HepG2 (cell line): ENCODE data around the gene RRP9. TPM values are rescaled to one million over a fixed set of nuclear protein-coding genes. Genes with fewer than 3 reads are reported as not detected.

Source experiments
- ATAC-seq: fragments of 200-7000 bp; cut with Tn5 transposase; 3 replicates; pipeline ENCODE4 v1.9.1; 2020; ENCODE audit warnings: mild to moderate bottlenecking, moderate library complexity
- BruUV-seq: library from RNA; stranded (reverse); fragments of 400-500 nt; replicated peaks from 2 replicates; lab custom pipeline; 2021; lab: Mats Ljungman, UMichigan
- CTCF ChIA-PET: fragments of 300-600 bp; formaldehyde crosslinking; extraction: SDS; loops from one replicate; lab custom pipeline; 2021; ENCODE audit warnings: low total read pairs, inconsistent platforms, low intra/inter-chr PET ratio; lab: Yijun Ruan, JAX
- POLR2A ChIA-PET: fragments of 350-600 bp; sonication (Branson Sonifier 250); formaldehyde crosslinking; loops from one replicate; lab custom pipeline; 2020; ENCODE audit warnings: antibody characterized with exemption, inconsistent platforms; lab: Yijun Ruan, JAX
- DNase-seq: peaks from one replicate; pipeline ENCODE4 v3.0.0-alpha.2; 2015; ENCODE audit warnings: low spot score
- FAIRE-seq: peaks from 3 replicates; lab custom pipeline; 2011; peaks lifted over from hg19 to GRCh38; lab: Jason Lieb, UNC
- H2AFZ ChIP-seq: one replicate; pipeline ENCODE4 v1.6.1; 2011; ENCODE audit warnings: low read length, inconsistent platforms
- H3K27ac ChIP-seq: fragments of 300-600 bp; 3 replicates; pipeline ENCODE4 v1.8.0; 2011; ENCODE audit warnings: mixed run types, mild to moderate bottlenecking, mixed read lengths, low read length, inconsistent platforms; ENCODE audit not compliant: insufficient read depth; ENCODE audit errors: extremely low read length
- H3K27me3 ChIP-seq, 2 experiments: fragments of 200-600 bp in 1 of 2; 2 replicates in 1 of 2; 3 replicates in 1 of 2; pipeline versions ENCODE4 v1.6.0 to v1.8.0; 2011; ENCODE audit warnings: low read length in 2 of 2, mild to moderate bottlenecking in 2 of 2, moderate library complexity in 2 of 2, inconsistent platforms in 1 of 2; ENCODE audit not compliant: insufficient read depth in 2 of 2, control insufficient read depth in 1 of 2
- H3K36me3 ChIP-seq, 2 experiments: fragments of 200-600 bp in 1 of 2; replicated peaks in 1 of 2; 2 replicates in 1 of 2; 3 replicates in 1 of 2; pipeline versions ENCODE4 v1.5.1 to v1.8.0; 2011; ENCODE audit warnings: low read length in 2 of 2, inconsistent platforms in 1 of 2; ENCODE audit not compliant: insufficient read depth in 2 of 2, control insufficient read depth in 1 of 2
- H3K4me1 ChIP-seq: 2 replicates; pipeline ENCODE4 v1.5.1; 2012; ENCODE audit warnings: low read length, inconsistent platforms; ENCODE audit not compliant: insufficient read depth
- H3K4me2 ChIP-seq: 2 replicates; pipeline ENCODE4 v1.6.0; 2011; ENCODE audit warnings: low read depth, low read length, inconsistent platforms
- H3K4me3 ChIP-seq, 3 experiments: fragments of 200-600 bp in 1 of 3; sonication (generic), shearing (Covaris generic) in 1 of 3; replicated peaks in 1 of 3; 2 replicates each; pipeline ENCODE4 v1.5.1; 2011 to 2016; ENCODE audit warnings: low read length in 3 of 3, inconsistent platforms in 2 of 3, low read depth in 2 of 3, mild to moderate bottlenecking in 2 of 3, control low read depth in 1 of 3, mixed read lengths in 1 of 3; ENCODE audit not compliant: insufficient read depth in 1 of 3
- H3K79me2 ChIP-seq: one replicate; pipeline ENCODE4 v1.6.1; 2011; ENCODE audit warnings: low read length, inconsistent platforms; ENCODE audit not compliant: insufficient read depth
- H3K9ac ChIP-seq: 2 replicates; pipeline ENCODE4 v1.6.0; 2011; ENCODE audit warnings: mild to moderate bottlenecking, low read depth, low read length, inconsistent platforms; ENCODE audit not compliant: insufficient read depth
- H3K9me3 ChIP-seq: 2 replicates; pipeline ENCODE4 v1.5.1; 2012; ENCODE audit warnings: mild to moderate bottlenecking, low read length
- H4K20me1 ChIP-seq: 2 replicates; pipeline ENCODE4 v1.6.0; 2011; ENCODE audit warnings: inconsistent platforms, mild to moderate bottlenecking, low read length, moderate library complexity; ENCODE audit not compliant: insufficient read depth
- CCDC6 ChIP-seq: sonication (generic); formaldehyde crosslinking; IDR thresholded peaks from 2 replicates; pipeline ENCODE4 v1.8.1; 2022; ENCODE audit warnings: mild to moderate bottlenecking, missing genetic modification reagents, moderate library complexity
- MTF1 ChIP-seq: sonication (generic); formaldehyde crosslinking; IDR thresholded peaks from 2 replicates; pipeline ENCODE4 v1.5.0; 2020; ENCODE audit warnings: missing genetic modification reagents
- NR2C2 ChIP-seq: sonication (generic); formaldehyde crosslinking; IDR thresholded peaks from 2 replicates; pipeline ENCODE4 v1.4.0; 2020; ENCODE audit warnings: missing genetic modification reagents, mild to moderate bottlenecking, moderate library complexity, borderline replicate concordance
- TCF7L2 ChIP-seq: IDR thresholded peaks from 2 replicates; pipeline ENCODE4 v1.6.1; 2011; ENCODE audit warnings: mild to moderate bottlenecking, low read depth, low read length, moderate library complexity
- ZEB1 ChIP-seq: IDR thresholded peaks from 2 replicates; pipeline ENCODE4 v1.6.1; 2012; ENCODE audit warnings: mild to moderate bottlenecking, low read depth, inconsistent platforms; ENCODE audit not compliant: insufficient replicate concordance
- ZNF225 ChIP-seq: sonication (generic); formaldehyde crosslinking; IDR thresholded peaks from 2 replicates; pipeline ENCODE4 v1.4.0; 2020; ENCODE audit warnings: mild to moderate bottlenecking, missing genetic modification reagents
- ZNF747 ChIP-seq: sonication (generic); formaldehyde crosslinking; IDR thresholded peaks from 2 replicates; pipeline ENCODE4 v1.8.1; 2023; ENCODE audit warnings: missing genetic modification reagents, mild to moderate bottlenecking, borderline replicate concordance
- ZNF772 ChIP-seq: sonication (generic); formaldehyde crosslinking; IDR thresholded peaks from 2 replicates; pipeline ENCODE4 v1.5.0; 2020; ENCODE audit warnings: mild to moderate bottlenecking, missing genetic modification reagents
- ZZZ3 ChIP-seq: sonication (generic); formaldehyde crosslinking; IDR thresholded peaks from 2 replicates; pipeline ENCODE4 v1.4.0; 2020; ENCODE audit warnings: missing genetic modification reagents, mild to moderate bottlenecking, borderline replicate concordance
- WGBS: methylation state at CpG from one replicate; pipeline ENCODE4 v1.1.6; 2017; ENCODE audit warnings: low lambda C conversion rate; 5-methylcytosine and 5-hydroxymethylcytosine counted together
- in situ Hi-C: cut with HindIII; loops from 2 replicates; pipeline ENCODE4 v1.10.0; 2017; ENCODE audit warnings: low pct_unique_long_range_greater_than_20kb; ENCODE audit not compliant: extremely low pct_ligation_motif_present
- intact Hi-C: fragments of 100-400 bp; cut with micrococcal nuclease; formaldehyde crosslinking; loops from one replicate; pipeline ENCODE4 v1.10.0; 2022; ENCODE audit not compliant: unreplicated experiment
- polyA plus RNA-seq, 8 experiments: library from polyadenylated mRNA; depleted of rRNA in 3 of 8; stranded (reverse) in 7 of 8; unstranded in 1 of 8; fragments of >200 nt; fragmentation: Illumina TruSeq in 4 of 8; extraction: Trizol in 4 of 8; gene quantifications; 2 replicates each; pipeline versions ENCODE4 v1.2.1 to v1.2.3, GENCODE V29; 2011 to 2016; ENCODE audit warnings: low read depth in 4 of 8, missing spikeins in 1 of 8, mixed read lengths in 1 of 8; ENCODE audit not compliant: insufficient read depth in 1 of 8
- total RNA-seq, 5 experiments: library from RNA; depleted of rRNA; stranded (reverse); fragments of >200 nt; fragmentation: Illumina TruSeq; extraction: Trizol; gene quantifications; 2 replicates each; pipeline ENCODE4 v1.2.3, GENCODE V29; 2016; ENCODE audit warnings: low read depth in 1 of 5
- TF ChIP-seq, protein P1 (sequence below): sonication (generic); formaldehyde crosslinking; IDR thresholded peaks from 2 replicates; pipeline ENCODE4 v1.9.0; 2021; ENCODE audit warnings: missing genetic modification reagents, borderline replicate concordance
- TF ChIP-seq, protein P2 (sequence below): sonication (generic); formaldehyde crosslinking; IDR thresholded peaks from 2 replicates; pipeline ENCODE4 v1.8.1; 2023; ENCODE audit warnings: mild to moderate bottlenecking, missing genetic modification reagents, borderline replicate concordance
- TF ChIP-seq, protein P3 (sequence below): fragments of 450-650 bp; IDR thresholded peaks from 2 replicates; pipeline ENCODE4 v1.6.1; 2016

RRP9 gene
- total and polyA plus RNA-seq, 2 of the 13 experiments (the other 11 are each of a cell fraction or from before 2014, with no cell fraction given): 14.8 to 44.0 TPM

DNA sequence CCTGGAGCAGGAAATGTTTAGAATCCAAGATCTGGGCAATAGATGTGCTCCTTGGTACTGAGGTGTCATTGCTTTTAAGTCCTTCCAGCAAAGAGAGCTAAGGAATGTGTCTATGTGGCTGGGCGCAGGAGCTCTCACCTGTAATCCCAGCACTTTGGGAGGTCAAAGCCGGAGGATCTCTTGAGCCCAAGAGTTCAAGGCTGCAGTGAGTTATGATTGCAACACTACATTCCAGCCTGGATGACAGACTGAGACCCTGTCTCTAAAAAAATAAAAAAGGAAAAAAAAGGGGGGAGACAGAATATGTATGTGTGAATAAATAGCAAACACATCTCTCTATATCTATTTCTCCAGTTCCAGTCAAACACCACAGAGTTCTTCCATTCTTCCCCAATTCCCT is 9.2 kb upstream of the RRP9 start (continued):
- TF ChIP-seq ZNF747 (CRISPR knock-in tag) (no peak), CCDC6 (CRISPR knock-in tag) (no peak), NR2C2 (CRISPR knock-in tag) (peak; percentile 50; the same call in 1 of the 2 replicates), ZZZ3 (CRISPR knock-in tag) (no peak), ZEB1 (no peak), ZNF225 (CRISPR knock-in tag) (no peak), TCF7L2 (no peak)
- TF ChIP-seq, protein P1, sequence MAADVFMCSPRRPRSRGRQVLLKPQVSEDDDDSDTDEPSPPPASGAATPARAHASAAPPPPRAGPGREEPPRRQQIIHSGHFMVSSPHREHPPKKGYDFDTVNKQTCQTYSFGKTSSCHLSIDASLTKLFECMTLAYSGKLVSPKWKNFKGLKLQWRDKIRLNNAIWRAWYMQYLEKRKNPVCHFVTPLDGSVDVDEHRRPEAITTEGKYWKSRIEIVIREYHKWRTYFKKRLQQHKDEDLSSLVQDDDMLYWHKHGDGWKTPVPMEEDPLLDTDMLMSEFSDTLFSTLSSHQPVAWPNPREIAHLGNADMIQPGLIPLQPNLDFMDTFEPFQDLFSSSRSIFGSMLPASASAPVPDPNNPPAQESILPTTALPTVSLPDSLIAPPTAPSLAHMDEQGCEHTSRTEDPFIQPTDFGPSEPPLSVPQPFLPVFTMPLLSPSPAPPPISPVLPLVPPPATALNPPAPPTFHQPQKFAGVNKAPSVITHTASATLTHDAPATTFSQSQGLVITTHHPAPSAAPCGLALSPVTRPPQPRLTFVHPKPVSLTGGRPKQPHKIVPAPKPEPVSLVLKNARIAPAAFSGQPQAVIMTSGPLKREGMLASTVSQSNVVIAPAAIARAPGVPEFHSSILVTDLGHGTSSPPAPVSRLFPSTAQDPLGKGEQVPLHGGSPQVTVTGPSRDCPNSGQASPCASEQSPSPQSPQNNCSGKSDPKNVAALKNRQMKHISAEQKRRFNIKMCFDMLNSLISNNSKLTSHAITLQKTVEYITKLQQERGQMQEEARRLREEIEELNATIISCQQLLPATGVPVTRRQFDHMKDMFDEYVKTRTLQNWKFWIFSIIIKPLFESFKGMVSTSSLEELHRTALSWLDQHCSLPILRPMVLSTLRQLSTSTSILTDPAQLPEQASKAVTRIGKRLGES (CRISPR knock-in tag): no peak
- TF ChIP-seq, protein P2, sequence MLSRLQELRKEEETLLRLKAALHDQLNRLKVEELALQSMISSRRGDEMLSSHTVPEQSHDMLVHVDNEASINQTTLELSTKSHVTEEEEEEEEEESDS (CRISPR knock-in tag): no peak

DNA sequence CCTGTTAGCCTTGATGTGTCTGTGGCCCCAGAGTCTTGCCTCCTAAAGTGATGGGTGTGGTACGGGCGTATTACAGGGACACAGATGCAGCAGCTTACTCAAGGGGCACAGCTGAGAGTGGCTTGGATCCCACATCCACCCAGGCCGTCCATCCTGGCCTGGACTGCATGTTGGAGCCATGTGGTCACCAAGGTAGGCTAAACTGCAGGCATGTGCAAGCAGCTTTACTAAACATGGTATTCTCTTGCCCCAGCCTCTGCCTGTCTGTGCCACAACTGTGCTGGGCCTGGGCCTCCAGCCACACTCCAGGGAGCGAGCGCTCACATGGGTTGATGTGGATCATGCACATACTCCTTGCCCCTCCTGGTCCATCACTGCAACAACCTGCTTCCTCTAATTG is 7.4 kb upstream of the RRP9 start:
- FAIRE-seq (no peak), DNase-seq (no peak), ATAC-seq (no peak)
- Histone ChIP-seq H3K36me3 (no peaks in the 10 kb centered on the region), H3K9me3 (no peaks in the 10 kb centered on the region), H3K27me3 (no peaks in the 10 kb centered on the region), H3K79me2 (no peaks in the 10 kb centered on the region), H3K4me3 (no peak overlapping the region), H4K20me1 (no peaks in the 10 kb centered on the region), H2AFZ (no peak overlapping the region), H3K4me2 (no peak overlapping the region), H3K9ac (no peak overlapping the region), H3K27ac (no peak overlapping the region), H3K4me1 (peaks cover 20% of the 10 kb centered on the region)
- WGBS: 98% methylated on average over 5 of the region's 5 CpGs
- ChIA-PET CTCF (no interaction called here), POLR2A (interaction anchor here (1.7 kb wide), 1 partner anchor 34 kb away, joined by 3 read pairs; the partner anchor contains the start of gene ACY1)
- in situ Hi-C loops: no loop called here
- intact Hi-C loops: no loop called here
- no TSS peak for BruUV-seq
- no peak for TF ChIP-seq ZNF772
- TF ChIP-seq, protein P3, sequence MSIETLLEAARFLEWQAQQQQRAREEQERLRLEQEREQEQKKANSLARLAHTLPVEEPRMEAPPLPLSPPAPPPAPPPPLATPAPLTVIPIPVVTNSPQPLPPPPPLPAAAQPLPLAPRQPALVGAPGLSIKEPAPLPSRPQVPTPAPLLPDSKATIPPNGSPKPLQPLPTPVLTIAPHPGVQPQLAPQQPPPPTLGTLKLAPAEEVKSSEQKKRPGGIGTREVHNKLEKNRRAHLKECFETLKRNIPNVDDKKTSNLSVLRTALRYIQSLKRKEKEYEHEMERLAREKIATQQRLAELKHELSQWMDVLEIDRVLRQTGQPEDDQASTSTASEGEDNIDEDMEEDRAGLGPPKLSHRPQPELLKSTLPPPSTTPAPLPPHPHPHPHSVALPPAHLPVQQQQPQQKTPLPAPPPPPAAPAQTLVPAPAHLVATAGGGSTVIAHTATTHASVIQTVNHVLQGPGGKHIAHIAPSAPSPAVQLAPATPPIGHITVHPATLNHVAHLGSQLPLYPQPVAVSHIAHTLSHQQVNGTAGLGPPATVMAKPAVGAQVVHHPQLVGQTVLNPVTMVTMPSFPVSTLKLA: peak; percentile 52; the same call in 1 of the 2 replicates
- TF ChIP-seq MTF1 (CRISPR knock-in tag): no peak
